Ishikawa (cell line): ENCODE data around the gene SHB.

Experiments used
- CEBPB ChIP-seq: IDR thresholded peaks from 2 replicates; pipeline ENCODE4 v1.6.1; 2012
- CREB1 ChIP-seq: IDR thresholded peaks from 2 replicates; pipeline ENCODE4 v1.6.1; 2012; ENCODE audit warnings: low read depth
- REST ChIP-seq: IDR thresholded peaks from 2 replicates; pipeline ENCODE4 v1.6.1; 2012; ENCODE audit warnings: low read depth, mild to moderate bottlenecking
- TEAD4 ChIP-seq: IDR thresholded peaks from 2 replicates; pipeline ENCODE4 v1.6.1; 2012
- YY1 ChIP-seq: IDR thresholded peaks from 2 replicates; pipeline ENCODE4 v1.6.1; 2012; ENCODE audit warnings: low read depth

- TF ChIP-seq YY1 = no peak
- no peak for TF ChIP-seq REST
- TF ChIP-seq CEBPB = no peak
- TF ChIP-seq TEAD4 = no peak
- no peak for TF ChIP-seq CREB1
Observed at GRCh38 chr9:37953206-37953774, 115.7 kb downstream of the SHB start.
